ENCODE results near the gene SCAMP1.

Gene SCAMP1

DNA sequence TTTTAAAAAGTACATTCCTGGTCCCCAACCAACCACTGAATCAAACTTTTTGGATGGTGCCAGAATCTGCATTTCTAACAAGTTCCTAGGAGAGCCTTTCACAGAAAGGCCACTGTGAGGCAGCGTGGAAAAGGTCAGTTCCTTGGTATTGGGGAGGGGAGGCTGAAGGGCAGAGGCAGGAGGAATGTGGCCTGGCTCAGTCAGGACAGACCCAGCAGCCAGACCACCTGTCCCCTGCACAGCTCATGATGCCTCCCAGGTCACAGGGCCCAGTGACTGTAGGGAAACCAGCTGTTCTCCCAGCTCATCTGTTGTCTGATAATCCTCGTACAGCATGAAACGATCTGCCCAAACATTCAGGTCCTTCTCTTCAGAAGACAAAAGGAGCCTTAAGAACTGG is 155.3 kb downstream of the SCAMP1 start:
- DNase-seq: no peak

DNA sequence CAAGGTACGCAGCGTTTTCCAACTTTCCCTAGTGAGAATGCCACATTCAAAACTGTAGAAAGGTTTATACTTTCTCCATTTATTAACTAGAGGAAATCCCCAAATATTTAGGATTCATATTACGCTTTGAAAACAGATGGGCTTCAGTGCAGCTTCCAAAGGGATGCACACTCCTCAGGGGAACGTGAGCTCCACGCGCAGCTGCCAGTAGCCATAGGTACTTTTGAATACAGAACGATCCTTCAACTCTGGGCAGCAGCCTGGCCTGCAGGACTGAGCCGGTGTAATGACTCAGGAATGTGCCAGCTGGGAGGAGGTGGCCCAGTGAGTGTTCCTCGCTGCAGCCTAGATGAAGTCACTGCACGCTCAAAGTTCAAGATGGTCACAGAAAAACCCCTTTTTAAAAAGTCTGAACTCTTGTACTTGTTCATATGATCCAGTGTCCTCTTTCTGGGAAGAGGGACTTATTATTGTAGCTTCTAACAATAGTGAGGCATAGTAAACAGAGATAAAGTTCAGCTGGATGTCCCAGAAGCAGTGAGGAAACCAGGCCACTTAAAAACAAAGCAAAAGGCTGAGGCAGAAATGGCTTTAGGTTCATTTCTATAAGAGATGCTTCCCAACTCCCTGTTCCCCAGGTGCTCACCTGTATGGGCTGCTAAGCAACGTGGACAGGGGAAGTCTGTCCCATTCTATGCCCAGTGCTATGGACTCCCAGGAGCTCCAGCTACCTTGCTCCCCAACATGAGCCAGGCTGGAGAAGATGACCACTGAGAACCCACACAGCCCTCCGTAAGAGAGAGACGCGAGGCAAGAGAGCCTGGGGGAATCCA is 158.2 kb downstream of the SCAMP1 start:
- DNase-seq: peak; percentile 30

DNA sequence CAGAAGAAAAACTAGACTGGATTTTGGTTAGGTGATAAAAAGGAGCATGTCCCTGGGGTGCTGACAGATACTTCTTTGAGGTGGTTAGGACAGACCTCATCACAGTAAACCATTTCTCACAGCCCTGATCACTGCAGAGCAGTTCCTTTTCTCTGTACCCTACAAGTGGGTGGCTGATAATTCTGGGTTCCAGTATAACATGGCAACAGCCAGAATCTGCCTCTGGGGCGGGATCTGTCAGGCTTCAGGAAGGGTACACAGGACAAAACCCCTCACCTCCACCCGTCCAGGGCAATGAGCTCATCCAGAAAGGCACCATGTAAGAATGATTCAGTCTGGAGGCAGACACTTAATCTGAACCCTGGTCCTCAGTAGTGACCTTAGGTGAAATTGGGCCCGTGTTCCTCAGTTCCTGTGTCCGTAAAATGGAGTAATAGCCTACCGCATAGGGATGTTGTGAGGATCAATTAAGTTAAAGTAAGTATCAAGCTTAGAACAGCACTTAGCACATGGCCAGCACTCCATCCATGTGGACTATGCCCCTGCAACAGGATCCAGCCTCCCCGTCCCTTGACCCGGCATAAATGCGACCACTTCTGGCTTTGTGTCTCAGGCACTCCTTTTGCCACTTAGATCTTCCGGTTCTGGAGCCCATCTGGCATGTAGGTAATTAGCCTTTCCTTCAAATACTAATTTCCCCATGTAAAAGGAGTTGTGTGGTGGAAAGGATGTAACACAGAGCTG is 159.0 kb downstream of the SCAMP1 start:
- no peak for DNase-seq

DNA sequence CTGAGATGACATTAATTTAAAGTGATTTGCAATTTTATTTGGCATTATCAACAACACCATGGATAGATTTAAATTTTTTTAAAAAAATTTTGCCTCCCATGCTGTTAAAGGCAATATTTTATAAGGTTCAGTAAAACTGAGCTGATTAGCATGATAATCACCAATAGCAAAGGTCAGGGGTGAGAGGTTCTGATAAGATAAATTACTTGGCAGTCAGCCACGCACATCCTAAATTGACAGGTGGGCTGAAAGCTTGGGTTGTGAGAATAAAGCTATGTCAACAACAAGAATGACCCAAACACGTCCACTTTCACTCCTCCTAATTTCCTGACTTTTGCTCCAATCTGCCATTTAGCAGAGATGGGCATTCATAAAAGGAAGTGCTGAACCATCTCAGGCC is 161.0 kb downstream of the SCAMP1 start:
- no peak for DNase-seq

DNA sequence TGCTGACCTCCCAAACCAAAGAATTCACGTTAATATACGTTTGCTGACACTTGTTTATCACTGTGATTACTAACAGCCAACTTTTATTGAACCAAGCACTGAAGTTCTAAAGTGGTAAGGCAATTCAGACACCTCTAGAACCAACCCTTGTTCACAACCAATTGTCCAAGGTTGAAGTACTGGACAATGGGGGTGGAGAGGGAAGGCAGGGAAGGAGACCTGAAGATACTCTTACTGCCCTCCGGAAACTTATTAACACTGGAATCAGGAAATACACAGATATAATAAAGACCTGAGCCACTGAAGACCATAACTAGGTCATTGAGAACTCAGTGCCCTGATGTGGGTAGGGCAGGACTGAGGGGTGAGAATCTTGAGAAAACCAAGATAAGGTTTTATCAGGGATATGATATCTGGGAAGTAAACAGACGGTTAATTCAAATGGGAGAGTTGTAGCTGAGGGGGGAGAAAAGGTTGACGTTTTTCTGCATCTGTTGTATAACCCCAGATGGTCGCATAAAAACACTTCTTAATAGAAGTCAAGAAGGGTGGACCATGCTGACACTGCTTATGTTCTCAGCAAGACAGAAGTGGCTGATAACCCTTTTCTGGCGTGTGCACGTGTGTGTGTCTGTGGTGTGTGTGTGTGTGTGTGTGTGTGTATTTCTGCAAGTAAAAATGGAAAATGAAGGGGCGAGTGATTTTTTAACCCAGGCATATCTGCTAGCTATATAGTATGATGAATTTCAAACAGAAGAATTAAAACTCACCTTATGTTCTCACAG is 162.3 kb downstream of the SCAMP1 start:
- DNase-seq: no peak

DNA sequence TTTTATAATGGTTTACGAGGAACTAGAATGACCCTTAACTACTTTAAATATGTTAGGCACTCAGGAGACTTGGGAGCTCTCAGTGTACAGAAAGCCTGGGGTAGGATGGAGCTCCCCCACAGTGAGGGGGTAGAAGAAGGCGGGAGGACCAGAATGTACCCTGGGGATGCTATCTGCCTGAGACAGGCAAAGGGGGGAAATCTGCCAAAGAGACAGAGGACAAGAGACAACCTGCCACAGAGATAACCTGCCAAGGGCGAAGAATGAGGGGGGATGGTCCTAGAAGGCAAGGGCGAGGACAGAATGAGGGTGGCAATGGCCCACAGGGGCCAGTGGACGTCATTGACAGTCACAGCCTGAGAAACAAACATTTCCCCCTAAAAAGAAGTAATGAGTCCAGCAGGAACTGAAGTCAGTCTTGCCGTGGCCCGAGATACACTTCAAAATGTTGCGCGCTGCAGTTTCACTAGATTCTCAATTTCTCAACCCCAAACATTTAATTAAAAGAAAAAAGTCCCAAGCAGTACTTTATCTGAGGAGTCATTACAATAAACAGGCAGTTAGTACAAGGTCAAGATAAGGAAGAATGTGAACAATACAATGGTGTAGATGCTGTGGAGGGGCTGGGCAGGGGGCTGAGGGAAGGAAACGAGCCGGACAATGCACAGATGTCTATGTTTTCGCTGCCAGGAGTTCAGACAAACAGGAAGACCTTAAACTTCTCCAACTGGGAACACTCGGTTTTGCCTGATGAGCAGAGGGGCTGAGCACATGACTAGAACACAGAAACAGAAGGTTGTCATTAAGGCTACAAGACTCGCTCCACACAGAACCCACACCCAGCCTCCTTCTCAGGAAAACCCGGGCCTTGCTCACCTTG is 163.1 kb downstream of the SCAMP1 start:
- no peak for DNase-seq

DNA sequence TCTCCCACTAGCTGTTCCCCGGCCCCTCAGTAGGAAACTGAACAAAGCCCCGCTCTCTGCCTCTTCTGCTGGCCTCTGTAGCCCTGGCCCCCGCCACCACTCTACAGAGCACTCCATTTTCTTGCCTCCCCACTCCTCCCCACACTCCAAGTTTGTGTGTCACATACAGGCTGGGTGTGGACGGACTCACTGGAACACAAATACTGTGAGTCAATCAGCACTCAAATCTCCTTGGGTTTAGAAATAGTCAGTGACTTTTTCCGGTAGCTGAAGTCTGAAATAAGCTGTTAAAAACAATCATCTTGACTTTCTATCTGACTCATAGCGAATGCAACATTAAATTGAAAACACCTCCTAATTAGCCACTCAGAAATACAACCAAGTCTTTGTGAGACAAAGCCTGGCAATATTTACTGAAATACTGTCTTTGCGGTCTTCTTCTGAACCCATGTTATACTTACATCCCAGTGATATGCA is 165.7 kb downstream of the SCAMP1 start:
- no peak for DNase-seq

DNA sequence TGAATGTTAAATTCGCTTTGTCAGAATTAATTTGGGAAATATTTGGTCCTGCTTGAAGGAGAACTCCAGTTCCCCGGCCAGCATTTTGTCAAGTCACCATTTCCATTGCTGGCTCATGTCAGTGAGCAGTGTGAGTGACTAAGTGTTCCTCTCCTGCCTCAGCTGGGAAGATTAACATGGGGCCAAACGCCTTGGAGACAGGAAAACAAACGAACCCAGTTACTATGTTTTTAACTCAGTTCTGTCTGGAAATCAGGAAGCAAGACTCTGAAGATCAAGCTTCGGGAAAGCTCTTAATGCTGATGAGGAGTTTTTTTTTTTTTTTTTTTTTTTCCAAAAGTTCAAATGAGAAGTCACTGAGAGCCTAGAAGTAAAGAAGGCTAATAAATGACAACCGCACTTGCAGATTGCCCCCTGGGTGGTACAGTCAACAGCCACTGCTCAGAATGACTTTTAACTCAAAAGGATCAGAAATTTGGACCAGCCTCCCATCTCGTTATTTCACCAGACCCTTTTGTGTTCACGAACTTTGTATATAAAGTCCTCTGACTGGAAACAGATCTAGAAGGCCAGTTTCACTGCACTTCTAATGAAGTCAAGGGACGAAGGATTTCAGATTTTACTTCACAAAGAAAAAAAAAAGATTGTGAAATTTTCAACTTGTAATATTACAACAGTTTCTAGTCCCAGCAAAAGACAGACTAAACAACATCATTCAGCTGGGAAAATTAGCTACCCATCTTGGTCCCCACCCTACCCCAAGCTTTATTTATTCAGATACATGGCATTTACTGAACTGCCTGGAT is 166.8 kb downstream of the SCAMP1 start:
- DNase-seq: no peak

DNA sequence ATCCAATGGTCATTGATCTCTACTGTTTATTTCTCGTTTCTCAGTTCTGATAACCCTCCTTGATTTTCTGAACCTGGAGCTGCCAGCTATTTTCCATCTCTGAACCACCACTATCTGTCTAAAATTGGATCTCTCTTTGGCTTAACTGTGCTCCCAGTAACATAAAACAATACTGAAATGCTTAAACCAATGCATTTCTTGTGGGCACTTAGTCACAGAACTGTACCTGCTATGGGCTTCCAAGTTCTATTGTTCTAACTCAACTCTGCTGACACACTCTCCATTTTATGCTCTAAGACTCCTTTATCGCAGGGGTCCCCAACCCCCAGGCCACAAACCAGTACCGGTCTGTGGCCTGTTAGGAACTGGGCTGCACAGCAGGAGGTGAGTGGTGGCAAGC is 167.5 kb downstream of the SCAMP1 start:
- no peak for DNase-seq

Data from NCI-H2029 (cell line).